HG02798 (cell line): Measurements from ENCODE around the gene SCGB1C2.

Experiments
- ATAC-seq: cut with Tn5 transposase; IDR thresholded peaks from one replicate; pipeline ENCODE4 v1.9.1; 2021; ENCODE audit warnings: mild to moderate bottlenecking; ENCODE audit not compliant: unreplicated experiment, poor library complexity

SCGB1C2 gene

DNA sequence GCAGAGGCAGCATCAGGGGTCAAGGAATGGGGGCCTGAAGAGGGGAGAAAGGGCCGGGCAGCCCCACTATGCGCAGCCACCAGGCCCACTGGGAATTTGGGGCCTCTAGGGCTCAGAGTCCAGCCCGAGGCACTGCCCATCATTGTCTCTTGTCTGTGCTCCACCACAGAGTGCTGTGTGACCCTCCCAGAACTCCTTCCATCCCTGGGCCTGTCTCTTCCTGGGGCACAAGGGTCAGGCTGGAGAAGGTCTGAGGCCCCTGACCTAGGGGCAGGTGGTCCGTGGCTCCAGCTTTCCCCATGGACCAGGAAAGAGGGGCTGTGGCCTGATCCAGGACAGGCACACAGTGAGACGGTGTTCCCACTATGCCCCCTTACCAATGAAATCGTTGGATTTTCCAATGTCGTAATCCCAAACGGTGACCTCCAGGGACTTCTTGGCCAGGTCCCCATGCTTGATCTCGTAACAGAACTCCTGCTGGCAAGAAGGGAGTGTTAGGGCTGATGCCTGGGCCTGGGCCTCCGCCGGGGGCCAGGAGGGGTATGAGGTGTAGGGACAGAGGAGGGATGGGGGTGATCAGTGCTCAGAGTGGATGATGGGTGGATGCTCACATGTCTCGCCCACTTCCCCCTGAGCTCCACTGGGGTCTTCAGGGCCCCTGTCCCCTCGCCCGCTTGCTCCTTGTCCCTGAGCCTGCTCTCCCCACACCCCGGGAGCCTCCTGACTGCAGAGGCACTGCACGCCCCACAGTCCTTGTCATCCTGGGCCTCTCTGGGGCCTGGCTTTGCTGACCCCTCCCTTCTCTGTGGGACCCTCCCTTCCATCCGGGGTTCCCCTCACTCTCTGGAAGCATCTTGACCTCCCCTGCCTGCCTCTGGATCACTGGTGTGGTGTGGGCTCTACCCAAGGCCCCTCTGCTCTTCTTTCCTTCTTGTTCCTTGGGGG lies 10.7 kb downstream of the SCGB1C2 start:
- ATAC-seq, result no peak

DNA sequence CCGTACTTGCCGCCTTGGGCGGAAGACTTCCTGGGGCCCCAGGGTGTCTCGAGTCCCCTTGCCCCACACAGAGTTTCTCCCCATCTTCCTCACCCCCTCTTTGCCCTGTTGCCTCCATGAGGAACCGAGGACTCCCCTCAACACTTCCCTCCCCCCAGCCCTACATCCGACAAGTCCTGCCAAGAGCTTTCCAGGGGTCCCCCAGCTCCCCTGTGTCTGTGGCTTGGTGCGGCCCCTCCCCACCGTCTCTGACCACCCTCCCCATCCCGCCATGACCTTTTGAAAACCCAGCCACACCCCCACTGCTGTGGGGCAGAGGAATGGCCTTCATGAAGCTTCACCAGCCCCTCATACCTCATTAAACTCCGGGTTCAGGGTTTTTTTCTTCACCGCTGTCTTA lies 11.4 kb downstream of the SCGB1C2 start:
- ATAC-seq, result no peak

DNA sequence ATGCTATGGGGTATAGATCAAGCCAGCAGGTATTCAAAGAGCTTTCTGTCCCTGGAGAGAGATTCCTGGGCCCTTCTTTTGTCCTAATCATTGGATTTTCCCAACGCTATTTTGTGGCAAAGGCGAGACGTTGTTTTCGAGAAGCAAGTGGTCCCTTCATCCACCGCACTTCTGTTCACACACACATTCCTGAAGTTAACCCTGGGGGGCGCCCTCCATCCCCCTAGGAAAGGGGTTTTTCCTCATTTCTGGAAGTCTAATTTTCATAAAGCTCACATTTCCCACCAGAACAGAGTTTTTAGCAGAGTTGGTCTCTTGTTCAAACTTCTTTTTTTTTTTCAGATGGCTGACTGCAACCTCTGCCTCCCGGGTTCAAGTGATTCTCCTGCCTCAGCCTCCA lies 11.9 kb downstream of the SCGB1C2 start:
- no peak for ATAC-seq

DNA sequence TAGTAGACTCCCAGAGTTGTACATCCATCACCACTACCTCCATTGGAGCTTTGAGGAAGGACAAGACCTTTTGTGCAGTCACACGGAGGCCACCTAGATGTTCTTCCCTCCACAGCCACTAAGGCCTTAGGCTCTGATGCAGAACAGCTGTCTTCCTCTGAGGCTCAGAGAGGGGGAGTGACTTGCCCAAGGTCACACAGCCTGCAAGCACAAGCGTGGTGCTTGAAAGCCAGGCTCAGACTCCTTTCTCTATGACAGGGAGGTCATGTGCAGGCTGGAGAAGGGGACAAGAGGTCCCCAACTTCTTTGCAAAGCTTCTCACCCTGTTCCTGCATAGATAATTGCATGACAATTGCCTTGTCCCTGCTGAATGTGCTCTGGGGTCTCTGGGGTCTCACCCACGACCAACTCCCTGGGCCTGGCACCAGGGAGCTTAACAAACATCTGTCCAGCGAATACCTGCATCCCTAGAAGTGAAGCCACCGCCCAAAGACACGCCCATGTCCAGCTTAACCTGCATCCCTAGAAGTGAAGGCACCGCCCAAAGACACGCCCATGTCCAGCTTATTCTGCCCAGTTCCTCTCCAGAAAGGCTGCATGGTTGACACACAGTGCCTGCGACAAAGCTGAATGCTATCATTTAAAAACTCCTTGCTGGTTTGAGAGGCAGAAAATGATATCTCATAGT lies 12.7 kb downstream of the SCGB1C2 start:
- no peak for ATAC-seq

DNA sequence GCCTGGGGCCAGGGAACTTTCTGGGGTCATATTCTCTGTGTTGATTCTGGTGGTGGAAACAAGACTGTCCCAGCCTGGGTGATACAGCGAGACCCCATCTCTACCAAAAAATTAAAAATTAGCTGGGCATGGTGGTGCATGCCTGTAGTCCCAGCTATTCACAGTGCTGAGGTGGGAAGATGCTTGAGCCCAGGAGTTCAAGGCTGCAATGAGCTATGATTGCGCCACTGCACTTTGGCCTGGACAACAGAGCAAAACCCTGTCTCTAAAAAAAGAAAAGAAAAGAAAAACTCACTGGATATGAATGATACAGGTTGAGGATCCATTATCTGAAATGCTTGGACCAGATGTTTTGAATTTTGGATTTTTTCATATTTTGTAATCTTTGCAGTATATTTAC lies 13.6 kb downstream of the SCGB1C2 start:
- ATAC-seq, result no peak

DNA sequence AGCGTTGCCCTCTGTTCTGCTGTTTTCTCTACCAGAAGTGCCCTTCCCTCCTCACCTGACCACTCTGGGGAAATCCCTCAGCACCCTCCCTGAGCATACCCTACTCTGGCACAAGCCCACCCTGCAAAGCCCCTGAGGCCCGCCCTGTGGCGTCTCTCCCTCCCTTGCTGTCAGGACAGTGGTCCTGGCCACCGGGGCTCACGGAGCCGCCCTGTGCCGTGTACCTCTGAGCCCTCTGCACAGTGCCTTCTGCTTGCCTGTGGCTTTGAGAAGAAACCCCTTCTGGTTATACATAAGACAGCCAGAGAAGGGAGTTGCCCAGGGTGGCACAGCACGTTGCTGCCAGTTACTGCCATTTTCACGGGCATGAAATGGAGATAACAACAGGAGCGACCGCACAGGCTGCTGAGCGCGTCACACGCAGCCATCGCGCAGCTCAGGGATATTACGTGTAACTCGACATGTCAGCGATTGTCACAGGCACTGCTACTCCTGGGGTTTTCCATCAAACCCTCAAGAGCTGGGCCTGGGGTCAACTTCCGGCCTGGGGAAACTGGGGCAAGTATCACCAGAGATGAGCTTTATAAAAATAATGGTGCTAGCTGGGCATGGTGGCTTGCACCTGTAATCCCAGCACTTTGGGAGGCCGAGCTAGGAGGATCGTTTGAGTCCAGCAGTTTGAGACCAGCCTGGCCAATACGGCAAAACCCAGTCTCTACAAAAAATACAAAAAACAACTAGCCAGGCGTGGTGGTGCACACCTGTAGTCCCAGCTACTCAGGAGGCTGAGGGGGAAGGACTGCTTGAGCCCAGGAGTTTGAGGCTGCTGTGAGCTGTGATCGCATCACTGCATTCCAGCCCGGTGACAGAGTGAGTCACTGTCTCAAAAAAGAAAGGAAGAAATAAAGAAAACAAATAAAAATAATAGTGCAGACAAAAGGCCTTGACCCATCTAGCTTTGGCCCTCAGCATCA lies 14.8 kb downstream of the SCGB1C2 start:
- ATAC-seq, result no peak

DNA sequence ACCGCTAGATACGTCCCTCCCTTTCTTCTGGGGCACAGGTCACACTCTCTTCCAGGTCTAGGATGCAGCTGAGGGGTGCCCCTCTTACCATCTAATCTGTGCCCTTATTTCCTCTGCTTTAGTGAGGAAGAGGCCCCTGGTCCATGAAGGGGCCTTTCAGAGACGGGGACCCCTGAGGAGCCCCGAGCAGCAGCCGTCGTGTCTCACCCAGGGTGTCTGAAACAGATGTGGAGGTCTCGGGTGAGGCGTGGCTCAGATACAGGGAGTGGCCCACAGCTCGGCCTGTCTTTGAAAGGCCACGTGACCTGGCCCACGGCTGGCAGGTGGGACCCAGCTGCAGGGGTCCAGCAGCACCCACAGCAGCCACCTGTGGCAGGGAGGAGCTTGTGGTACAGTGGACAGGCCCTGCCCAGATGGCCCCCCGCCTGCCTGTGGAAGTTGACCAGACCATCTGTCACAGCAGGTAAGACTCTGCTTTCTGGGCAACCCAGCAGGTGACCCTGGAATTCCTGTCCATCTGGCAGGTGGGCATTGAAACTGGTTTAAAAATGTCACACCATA lies 15.6 kb downstream of the SCGB1C2 start:
- ATAC-seq, result no peak

DNA sequence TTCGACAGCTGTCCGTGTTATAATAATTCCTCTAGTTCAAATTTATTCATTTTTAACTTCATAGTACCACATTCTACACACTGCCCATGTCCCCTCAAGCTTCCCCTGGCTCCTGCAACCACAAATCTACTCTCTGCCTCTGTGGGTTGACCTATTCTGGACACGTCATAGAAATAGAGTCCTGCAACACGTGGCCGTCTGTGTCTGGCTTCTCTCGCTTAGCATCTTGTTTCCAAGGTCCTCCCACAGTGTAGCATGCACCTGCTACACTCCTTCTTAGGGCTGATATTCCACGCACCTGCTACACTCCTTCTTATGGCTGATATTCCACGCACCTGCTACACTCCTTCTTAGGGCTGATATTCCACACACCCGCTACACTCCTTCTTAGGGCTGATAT lies 16.5 kb downstream of the SCGB1C2 start:
- ATAC-seq, result no peak

DNA sequence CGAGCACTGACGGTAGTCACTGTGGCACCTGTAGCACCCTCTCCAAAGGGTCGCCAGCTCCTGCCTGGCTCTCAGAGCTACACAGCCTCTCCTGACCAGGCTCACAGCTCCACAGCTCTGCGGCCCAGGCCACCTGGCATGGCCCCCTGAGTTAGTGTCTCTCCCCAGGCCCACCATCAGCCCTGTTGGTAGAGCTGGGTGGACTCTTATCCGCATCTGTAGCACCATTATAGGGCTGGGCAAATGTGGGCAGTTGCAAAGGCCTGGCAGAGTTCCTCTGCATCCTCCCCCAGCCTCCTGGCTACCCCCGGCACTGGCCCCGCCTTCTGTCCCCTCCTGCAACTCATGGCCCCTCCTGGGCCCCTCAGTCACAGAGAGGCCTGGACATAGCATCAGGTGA lies 18.2 kb downstream of the SCGB1C2 start:
- no peak for ATAC-seq

DNA sequence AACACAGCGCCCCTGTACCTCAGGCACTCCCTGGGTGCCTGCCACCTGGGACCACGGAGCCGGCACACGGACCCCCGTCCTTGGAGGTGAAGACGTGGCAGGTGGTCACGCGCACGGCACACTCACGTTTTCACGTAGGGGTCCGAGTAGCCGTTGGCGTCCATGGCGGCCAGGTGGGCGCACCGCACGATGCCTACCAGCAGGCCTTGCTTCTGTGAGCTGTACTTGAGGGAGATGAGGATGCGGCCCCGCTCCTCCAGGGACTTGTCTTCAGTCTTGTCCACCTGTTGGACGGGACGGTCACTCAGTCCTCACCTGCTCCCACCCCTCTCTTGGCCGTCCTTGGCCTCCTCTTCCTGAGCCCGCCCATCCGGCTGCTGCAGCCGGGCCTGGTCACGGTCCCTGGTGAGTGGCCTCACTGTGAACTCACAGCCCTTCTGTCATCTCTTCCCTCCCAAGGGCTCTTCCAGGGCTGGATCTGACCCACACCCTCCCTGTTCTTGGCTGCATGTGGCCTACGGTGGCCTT lies 18.8 kb downstream of the SCGB1C2 start:
- ATAC-seq, result no peak

DNA sequence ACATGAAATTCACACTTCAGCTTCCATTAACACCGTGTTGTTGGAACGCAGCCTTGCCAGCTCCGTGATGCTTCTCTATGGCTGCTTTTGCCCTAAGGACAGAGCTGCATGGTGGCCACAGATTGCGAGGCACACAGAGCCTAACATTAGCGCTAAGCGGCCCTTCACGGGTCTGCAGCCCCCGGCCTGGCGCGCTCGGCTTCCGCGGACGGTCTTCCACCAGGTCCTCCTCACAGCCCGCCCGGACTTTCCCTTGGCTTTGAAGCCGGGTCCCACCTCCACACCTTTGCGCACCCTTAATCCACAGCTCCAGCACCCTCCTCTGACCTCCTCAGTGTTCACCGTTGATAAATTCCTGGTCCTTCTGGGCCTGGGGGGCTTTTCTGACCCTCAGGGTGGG lies 19.6 kb downstream of the SCGB1C2 start:
- ATAC-seq, result no peak

DNA sequence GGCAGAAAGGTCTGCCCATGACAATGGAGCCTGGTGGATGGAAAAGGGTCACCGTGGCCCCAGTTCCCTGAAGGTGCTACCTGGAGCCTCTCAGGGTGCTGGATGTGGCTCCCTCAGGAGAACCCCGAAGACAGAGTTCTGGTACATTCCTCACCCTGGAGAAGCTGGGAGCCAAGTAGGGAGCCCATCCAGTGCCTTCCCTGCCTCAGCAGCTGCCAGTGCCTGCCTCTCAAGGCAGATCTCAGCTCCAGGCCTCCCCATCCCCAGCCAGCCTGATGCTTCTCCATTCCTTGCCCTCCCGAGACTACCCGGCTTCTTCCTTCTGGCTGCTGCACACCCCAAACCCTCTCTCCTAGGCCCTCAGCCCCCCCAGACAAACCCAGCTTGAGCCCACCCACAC lies 20.5 kb downstream of the SCGB1C2 start:
- no peak for ATAC-seq

DNA sequence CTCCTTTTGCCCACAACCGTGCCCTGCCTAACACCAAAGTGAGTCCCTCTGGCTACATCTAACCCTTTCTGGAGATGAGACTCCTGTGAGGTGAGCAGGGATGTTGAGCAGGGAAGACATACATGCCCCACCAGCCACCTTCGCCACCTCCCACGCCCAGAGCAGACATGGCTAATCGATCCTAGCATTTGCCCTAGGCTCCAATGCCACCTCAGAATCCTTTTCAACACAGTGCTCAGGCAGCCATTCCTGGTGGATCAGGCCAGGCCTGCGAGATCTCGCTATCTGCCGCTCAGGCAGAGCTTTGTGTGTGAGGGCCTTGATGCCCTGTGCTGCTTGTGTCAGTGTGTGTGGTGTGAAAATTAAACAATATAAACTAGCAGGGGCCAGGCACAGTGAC lies 21.0 kb downstream of the SCGB1C2 start:
- no peak for ATAC-seq

DNA sequence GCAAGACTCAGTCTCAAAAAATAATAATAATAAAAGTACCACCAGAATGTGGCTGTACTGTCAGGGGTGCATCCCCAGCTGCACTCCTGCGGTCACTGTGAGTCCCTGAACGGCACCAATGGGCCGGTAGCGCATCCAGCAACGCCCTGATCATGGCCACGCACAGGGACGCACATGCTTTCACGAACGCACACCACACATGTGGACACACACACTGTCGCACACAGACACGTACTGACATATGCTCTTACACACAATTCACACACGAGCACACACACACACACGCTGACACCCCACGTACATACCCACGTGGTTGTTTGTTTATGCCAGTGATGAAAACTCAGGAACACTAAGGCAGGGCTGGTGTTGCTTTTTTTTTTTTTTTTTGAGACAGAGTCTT lies 22.2 kb downstream of the SCGB1C2 start:
- no peak for ATAC-seq

DNA sequence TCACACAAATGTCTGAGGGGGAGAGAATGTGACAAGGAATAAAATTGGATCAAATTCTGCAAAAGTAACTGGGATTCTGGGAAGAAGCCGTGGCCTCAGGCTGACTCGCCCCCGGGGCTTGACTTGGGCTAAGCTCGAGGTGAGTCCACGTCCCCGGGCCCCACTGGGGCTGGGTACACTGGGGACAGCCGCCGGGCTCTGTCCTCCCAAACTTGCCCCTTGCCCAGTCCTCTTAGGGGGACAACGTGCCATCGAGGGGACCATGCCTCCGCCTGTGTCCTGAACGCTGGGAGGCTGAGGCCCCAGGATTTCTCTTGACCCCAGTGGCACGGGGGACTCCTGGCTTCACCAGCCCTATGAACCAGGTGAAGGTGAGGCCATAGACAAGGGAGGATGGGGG lies 23.0 kb downstream of the SCGB1C2 start:
- no peak for ATAC-seq

DNA sequence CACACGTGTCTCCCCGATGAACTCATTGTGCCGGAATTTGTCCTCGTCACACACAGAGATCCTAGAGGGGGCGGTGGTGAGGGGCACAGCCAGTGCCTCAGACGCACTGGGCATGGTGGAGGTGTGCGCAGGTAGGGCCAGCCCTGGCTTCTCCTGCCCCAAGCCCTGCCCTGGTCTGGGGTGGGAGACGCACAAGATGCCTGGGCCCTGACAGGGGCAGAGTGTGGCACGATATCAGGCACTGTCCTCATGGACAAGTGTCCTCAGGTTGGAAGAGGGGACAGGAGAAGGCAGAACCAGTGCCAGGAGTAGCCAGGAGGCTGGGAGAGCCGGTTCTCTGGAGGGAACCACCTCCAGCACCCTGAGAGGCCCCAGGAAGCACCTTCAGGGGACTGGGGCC lies 24.1 kb downstream of the SCGB1C2 start:
- ATAC-seq, result no peak

DNA sequence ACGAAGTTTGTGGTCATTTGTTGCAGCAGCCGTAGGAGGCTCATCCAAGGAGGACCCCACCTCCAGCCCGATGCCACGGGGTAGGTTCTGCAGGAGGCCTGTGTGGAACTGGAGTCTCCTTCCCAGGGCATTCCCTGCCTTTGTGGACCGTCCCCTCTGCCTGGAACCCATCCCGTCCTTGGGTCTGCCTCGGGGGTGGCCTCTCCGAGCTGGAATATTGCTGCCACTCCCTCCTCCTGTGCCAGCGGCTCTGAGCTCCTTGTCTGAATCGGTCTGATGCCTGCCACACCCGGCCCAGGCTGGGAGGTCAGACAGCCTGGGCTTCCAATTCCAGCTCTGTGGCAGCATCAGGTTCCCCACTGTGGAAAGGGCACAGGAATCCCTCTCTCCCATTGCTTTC lies 25.3 kb downstream of the SCGB1C2 start:
- no peak for ATAC-seq

DNA sequence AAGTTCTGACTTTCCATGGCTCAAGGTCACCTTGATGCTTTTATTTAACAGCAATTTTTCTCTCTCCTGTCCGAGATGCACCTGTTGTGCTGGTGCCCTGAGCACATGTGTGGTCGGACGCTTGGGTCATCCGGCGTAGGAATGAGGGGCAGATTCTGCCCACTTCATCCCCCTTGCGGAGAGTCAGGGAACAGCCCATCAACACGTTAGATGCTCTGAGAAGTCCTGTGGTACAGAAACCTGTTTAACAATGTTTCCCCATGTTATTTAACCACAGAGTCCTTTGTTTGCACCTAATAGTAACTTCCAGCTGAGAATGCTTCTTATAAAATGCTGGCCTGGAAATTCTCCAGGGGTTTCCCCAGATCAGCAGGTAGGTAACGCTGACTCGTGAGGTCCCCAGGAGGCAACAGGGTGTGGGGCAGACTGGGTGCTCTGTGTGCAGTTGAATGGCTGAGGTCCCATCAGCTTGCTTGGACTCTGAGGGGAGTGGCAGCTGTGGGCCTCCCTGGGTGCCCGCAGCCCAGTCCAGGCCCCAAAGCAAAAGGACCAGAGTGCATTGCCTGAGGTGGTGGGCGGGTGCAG lies 26.2 kb downstream of the SCGB1C2 start:
- ATAC-seq, result no peak

DNA sequence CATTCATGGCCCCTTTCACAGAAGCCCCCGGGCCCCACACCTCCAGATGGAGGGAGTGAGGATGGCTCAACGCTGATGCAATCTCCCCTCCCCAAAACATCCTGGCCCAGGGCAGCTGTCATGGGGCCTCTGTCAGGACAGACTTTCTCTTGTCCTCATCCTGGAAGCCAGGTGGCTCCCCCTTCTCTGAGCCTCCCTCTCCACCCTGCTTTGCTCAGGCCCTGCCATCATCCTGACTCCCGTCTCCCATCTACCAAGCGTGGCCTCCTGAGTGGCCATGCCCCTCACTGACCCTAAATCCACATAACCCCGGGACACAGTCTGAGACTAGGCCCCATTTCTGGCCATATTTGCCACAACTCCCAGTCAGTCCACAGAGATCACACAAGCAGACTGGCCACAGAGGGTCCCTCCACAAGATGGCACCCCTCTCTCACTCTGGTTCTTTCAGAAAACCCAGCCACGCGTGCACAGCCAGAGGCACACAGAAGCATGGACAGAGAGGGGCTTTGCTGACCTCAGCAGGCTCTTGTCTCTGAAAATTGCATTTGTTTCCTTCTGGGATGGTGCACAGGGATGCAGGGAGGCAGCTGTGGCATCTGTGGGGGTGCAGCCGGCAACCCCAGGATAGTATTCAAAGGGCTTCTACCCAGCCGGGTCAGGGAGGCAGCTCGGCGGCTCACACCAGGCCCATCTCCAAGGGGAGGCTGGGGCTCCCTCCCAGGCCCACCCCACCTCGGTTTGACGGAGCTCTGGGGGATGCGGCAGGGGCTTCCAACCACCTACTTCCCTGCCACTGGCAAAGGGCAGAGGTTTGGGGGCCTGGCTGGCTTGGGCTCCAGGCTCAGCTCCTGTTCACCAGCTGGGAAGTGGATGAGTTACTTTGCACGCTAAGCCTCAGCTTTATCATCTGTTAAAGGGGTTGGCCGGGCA lies 27.2 kb downstream of the SCGB1C2 start:
- no peak for ATAC-seq
